Measurements from ENCODE around the gene ANO7. TPM values are rescaled to one million over a fixed set of nuclear protein-coding genes. Genes with fewer than 3 reads are reported as not detected.

ANO7 gene
- total RNA-seq, 1 experiment from 2014 or later, result 0.19 TPM

- H3K27me3 ChIP-seq (ENCODE audit: low read length), result no peaks in the 10 kb centered on the region
- H3K27ac ChIP-seq (ENCODE audit: low read length), result no peak overlapping the region
- no peak for DNase-seq
- H3K9me2 ChIP-seq (replicated peaks; ENCODE audit: insufficient read depth, low read length), result no peaks in the 10 kb centered on the region
- no peaks in the 10 kb centered on the region for H3K9me3 ChIP-seq (ENCODE audit: low read length)
- no peaks in the 10 kb centered on the region for H4K20me1 ChIP-seq (ENCODE audit: insufficient read depth, low read depth, low read length)
- no peaks in the 10 kb centered on the region for H3K4me1 ChIP-seq (ENCODE audit: low read length)
- H3K79me2 ChIP-seq (ENCODE audit: low read length), result no peaks in the 10 kb centered on the region
- H3K36me3 ChIP-seq (ENCODE audit: insufficient read depth, low read length), result no peaks in the 10 kb centered on the region
- no peak overlapping the region for H3K4me2 ChIP-seq (ENCODE audit: low read depth, low read length, poor library complexity, severe bottlenecking)
- no peak overlapping the region for H2AFZ ChIP-seq (ENCODE audit: low read length)
- no peak overlapping the region for H3K9ac ChIP-seq (ENCODE audit: low read length)
- no peak overlapping the region for H3K4me3 ChIP-seq (ENCODE audit: low read length)
These were observed 10.8 kb downstream of the ANO7 start for GRCh38 chr2:241199286-241199685.

- Histone ChIP-seq H3K27me3 (ENCODE audit: low read length) (no peaks in the 10 kb centered on the region), H3K4me1 (ENCODE audit: low read length) (no peaks in the 10 kb centered on the region), H4K20me1 (ENCODE audit: insufficient read depth, low read depth, low read length) (no peaks in the 10 kb centered on the region), H3K4me2 (ENCODE audit: low read depth, low read length, poor library complexity, severe bottlenecking) (no peak overlapping the region), H3K27ac (ENCODE audit: low read length) (no peak overlapping the region), H3K79me2 (ENCODE audit: low read length) (no peaks in the 10 kb centered on the region), H3K9me2 (replicated peaks; ENCODE audit: insufficient read depth, low read length) (no peaks in the 10 kb centered on the region), H3K36me3 (ENCODE audit: insufficient read depth, low read length) (no peaks in the 10 kb centered on the region), H2AFZ (ENCODE audit: low read length) (no peak overlapping the region), H3K9ac (ENCODE audit: low read length) (no peak overlapping the region), H3K9me3 (ENCODE audit: low read length) (no peaks in the 10 kb centered on the region), H3K4me3 (ENCODE audit: low read length) (no peak overlapping the region)
- DNase-seq, result no peak
These were observed 11.7 kb downstream of the ANO7 start for GRCh38 chr2:241199897-241200821.

GRCh38 chr2:241200822-241201395 lies 12.4 kb downstream of the ANO7 start:
- Histone ChIP-seq H3K4me1 (ENCODE audit: low read length) (no peaks in the 10 kb centered on the region), H3K79me2 (ENCODE audit: low read length) (no peaks in the 10 kb centered on the region), H3K9me3 (ENCODE audit: low read length) (no peaks in the 10 kb centered on the region), H3K4me2 (ENCODE audit: low read depth, low read length, poor library complexity, severe bottlenecking) (no peak overlapping the region), H3K9me2 (replicated peaks; ENCODE audit: insufficient read depth, low read length) (no peaks in the 10 kb centered on the region), H3K36me3 (ENCODE audit: insufficient read depth, low read length) (no peaks in the 10 kb centered on the region), H3K9ac (ENCODE audit: low read length) (no peak overlapping the region), H2AFZ (ENCODE audit: low read length) (no peak overlapping the region), H3K27ac (ENCODE audit: low read length) (no peak overlapping the region), H3K27me3 (ENCODE audit: low read length) (no peaks in the 10 kb centered on the region), H3K4me3 (ENCODE audit: low read length) (no peak overlapping the region), H4K20me1 (ENCODE audit: insufficient read depth, low read depth, low read length) (no peaks in the 10 kb centered on the region)
- no peak for DNase-seq

DNA sequence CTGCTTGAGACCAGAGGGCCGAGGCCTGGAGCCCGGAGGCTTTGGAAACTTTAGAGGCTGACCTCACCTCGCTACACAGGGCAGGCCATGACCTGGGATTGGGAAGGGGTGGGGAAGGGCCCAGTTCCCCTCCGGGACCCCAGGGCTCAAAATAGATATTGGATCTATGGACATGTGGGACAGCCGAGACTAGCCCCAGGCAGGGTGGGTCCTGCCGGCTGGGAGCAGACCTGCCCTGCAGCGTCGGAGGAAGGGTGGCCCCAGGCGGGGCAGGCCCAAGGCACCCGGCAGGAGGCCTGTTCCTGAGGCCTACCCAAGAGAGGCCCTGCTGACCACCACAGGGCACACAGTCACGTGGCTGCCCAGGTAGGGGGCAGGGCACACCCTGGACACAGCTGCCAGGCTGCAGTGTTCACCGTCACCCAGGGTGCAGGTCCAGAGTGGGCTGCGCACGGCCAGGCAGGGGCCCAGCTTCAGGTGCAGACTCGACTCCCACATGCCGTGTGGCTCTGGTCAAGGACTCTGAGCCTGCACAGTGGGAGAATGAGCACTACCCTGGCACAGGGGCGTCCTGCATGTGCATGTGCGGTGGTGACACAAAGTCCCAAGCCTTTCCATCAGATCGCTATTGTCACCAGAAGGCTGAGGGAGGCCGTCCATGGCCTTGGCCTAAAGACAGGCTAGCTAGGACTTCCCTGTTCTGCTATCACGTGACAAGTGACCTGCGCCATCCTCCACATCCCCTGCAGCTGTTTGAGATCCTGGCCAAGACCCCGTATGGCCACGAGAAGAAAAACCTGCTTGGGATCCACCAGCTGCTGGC lies 13.2 kb downstream of the ANO7 start:
- no peaks in the 10 kb centered on the region for H3K36me3 ChIP-seq (ENCODE audit: insufficient read depth, low read length)
- no peaks in the 10 kb centered on the region for H3K79me2 ChIP-seq (ENCODE audit: low read length)
- H4K20me1 ChIP-seq (ENCODE audit: insufficient read depth, low read depth, low read length), result no peaks in the 10 kb centered on the region
- H3K27ac ChIP-seq (ENCODE audit: low read length), result no peak overlapping the region
- H3K4me2 ChIP-seq (ENCODE audit: low read depth, low read length, poor library complexity, severe bottlenecking), result no peak overlapping the region
- H3K27me3 ChIP-seq (ENCODE audit: low read length), result no peaks in the 10 kb centered on the region
- H3K9ac ChIP-seq (ENCODE audit: low read length), result no peak overlapping the region
- H3K9me2 ChIP-seq (replicated peaks; ENCODE audit: insufficient read depth, low read length), result no peaks in the 10 kb centered on the region
- no peak for DNase-seq
- no peaks in the 10 kb centered on the region for H3K4me1 ChIP-seq (ENCODE audit: low read length)
- no peaks in the 10 kb centered on the region for H3K9me3 ChIP-seq (ENCODE audit: low read length)
- no peak overlapping the region for H2AFZ ChIP-seq (ENCODE audit: low read length)
- H3K4me3 ChIP-seq (ENCODE audit: low read length), result no peak overlapping the region

GRCh38 chr2:241202268-241202585 lies 13.8 kb downstream of the ANO7 start:
- no peak for DNase-seq
- H3K27me3 ChIP-seq (ENCODE audit: low read length), result no peaks in the 10 kb centered on the region
- H3K9me3 ChIP-seq (ENCODE audit: low read length), result no peaks in the 10 kb centered on the region
- H2AFZ ChIP-seq (ENCODE audit: low read length), result no peak overlapping the region
- no peaks in the 10 kb centered on the region for H4K20me1 ChIP-seq (ENCODE audit: insufficient read depth, low read depth, low read length)
- H3K4me2 ChIP-seq (ENCODE audit: low read depth, low read length, poor library complexity, severe bottlenecking), result no peak overlapping the region
- H3K9me2 ChIP-seq (replicated peaks; ENCODE audit: insufficient read depth, low read length), result no peaks in the 10 kb centered on the region
- H3K36me3 ChIP-seq (ENCODE audit: insufficient read depth, low read length), result no peaks in the 10 kb centered on the region
- H3K79me2 ChIP-seq (ENCODE audit: low read length), result no peaks in the 10 kb centered on the region
- no peak overlapping the region for H3K27ac ChIP-seq (ENCODE audit: low read length)
- H3K4me3 ChIP-seq (ENCODE audit: low read length), result no peak overlapping the region
- H3K9ac ChIP-seq (ENCODE audit: low read length), result no peak overlapping the region
- H3K4me1 ChIP-seq (ENCODE audit: low read length), result no peaks in the 10 kb centered on the region

DNA sequence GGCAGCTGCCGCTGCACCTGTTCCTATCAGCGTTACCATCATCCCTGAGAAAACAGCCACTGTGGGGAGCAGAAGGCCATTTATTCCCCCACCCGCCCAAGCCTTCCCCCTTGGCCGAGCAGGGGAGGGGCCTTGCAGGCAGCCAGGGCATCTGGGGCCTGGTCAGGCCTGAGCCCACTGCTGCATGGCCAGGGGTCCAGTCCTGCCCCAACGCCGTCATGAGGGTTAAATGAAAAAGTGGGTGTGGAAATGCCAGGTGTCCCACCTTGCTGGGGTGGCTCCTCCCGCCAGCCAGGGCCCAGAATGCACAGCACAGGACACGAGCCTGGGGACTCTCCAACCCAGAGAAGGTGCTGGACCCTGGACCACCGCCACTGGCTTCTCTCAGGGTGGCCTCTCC lies 14.2 kb downstream of the ANO7 start:
- H3K27me3 ChIP-seq (ENCODE audit: low read length), result no peaks in the 10 kb centered on the region
- no peak overlapping the region for H3K4me3 ChIP-seq (ENCODE audit: low read length)
- no peak overlapping the region for H2AFZ ChIP-seq (ENCODE audit: low read length)
- H3K9ac ChIP-seq (ENCODE audit: low read length), result no peak overlapping the region
- H3K9me3 ChIP-seq (ENCODE audit: low read length), result no peaks in the 10 kb centered on the region
- no peak overlapping the region for H3K4me2 ChIP-seq (ENCODE audit: low read depth, low read length, poor library complexity, severe bottlenecking)
- no peak overlapping the region for H3K27ac ChIP-seq (ENCODE audit: low read length)
- DNase-seq, result no peak
- no peaks in the 10 kb centered on the region for H3K9me2 ChIP-seq (replicated peaks; ENCODE audit: insufficient read depth, low read length)
- H4K20me1 ChIP-seq (ENCODE audit: insufficient read depth, low read depth, low read length), result no peaks in the 10 kb centered on the region
- no peaks in the 10 kb centered on the region for H3K4me1 ChIP-seq (ENCODE audit: low read length)
- H3K36me3 ChIP-seq (ENCODE audit: insufficient read depth, low read length), result no peaks in the 10 kb centered on the region
- no peaks in the 10 kb centered on the region for H3K79me2 ChIP-seq (ENCODE audit: low read length)

DNA sequence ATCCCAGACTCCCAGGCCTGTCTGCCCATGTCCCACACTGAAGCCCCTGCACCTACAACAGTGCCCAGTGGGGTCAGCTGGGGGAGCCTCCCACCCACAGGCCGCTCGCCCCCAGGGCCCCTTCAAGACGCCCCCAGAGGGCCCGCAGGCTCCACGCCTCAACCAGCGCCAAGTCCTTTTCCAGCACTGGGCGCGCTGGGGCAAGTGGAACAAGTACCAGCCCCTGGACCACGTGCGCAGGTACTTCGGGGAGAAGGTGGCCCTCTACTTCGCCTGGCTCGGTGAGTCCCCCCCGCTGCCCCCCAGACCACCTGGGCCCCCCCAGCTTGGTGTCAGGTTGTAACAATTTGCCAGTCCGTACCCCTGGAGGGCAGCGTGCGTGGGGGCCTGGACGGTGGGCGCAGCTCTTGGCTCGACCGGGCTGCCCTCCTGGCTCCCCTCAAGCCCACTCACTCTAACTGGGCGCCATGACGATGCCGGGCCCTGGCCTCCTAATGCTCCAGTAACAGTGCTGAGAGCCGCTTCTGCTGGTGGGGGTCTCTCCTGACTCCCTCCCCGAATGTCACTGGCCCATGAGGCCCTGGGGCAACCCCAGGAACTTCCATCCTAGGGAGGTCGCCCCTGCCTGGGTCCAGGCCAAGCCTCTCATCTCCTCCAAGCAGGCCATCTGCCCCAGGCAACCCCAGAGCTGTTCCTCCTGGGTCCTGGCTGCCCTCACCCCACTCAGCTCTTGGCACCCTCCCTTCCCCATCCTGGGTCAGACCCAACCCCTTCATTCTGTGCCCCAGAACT lies 14.9 kb downstream of the ANO7 start:
- no peak overlapping the region for H3K4me2 ChIP-seq (ENCODE audit: low read depth, low read length, poor library complexity, severe bottlenecking)
- no peaks in the 10 kb centered on the region for H3K36me3 ChIP-seq (ENCODE audit: insufficient read depth, low read length)
- H3K9me3 ChIP-seq (ENCODE audit: low read length), result no peaks in the 10 kb centered on the region
- H2AFZ ChIP-seq (ENCODE audit: low read length), result no peak overlapping the region
- H3K9ac ChIP-seq (ENCODE audit: low read length), result no peak overlapping the region
- H3K4me3 ChIP-seq (ENCODE audit: low read length), result no peak overlapping the region
- H3K27me3 ChIP-seq (ENCODE audit: low read length), result no peaks in the 10 kb centered on the region
- no peak for DNase-seq
- H4K20me1 ChIP-seq (ENCODE audit: insufficient read depth, low read depth, low read length), result no peaks in the 10 kb centered on the region
- no peaks in the 10 kb centered on the region for H3K4me1 ChIP-seq (ENCODE audit: low read length)
- no peaks in the 10 kb centered on the region for H3K9me2 ChIP-seq (replicated peaks; ENCODE audit: insufficient read depth, low read length)
- H3K27ac ChIP-seq (ENCODE audit: low read length), result no peak overlapping the region
- H3K79me2 ChIP-seq (ENCODE audit: low read length), result no peaks in the 10 kb centered on the region

Measured in Karpas-422 (cell line).